SK-N-SH (cell line): ENCODE results near the gene B3GALNT1. TPM values are rescaled to one million over a fixed set of nuclear protein-coding genes. Genes with fewer than 3 reads are reported as not detected.

ENCODE experiments used
- CTCF ChIA-PET: fragments of 300-600, 350-600 bp; formaldehyde crosslinking; extraction: SDS; loops from one replicate; lab custom pipeline; 2021; lab: Yijun Ruan, JAX
- POLR2A ChIA-PET: fragments of 350-600 bp; sonication (Branson Sonifier 250); formaldehyde crosslinking; extraction: SDS; loops from one replicate; lab custom pipeline; 2020; ENCODE audit warnings: antibody characterized with exemption, inconsistent platforms; lab: Yijun Ruan, JAX
- DNase-seq: peaks from one replicate; pipeline ENCODE4 v3.0.0; 2012
- H2AFZ ChIP-seq: fragments of 200-600 bp; sonication (generic); 2 replicates; pipeline ENCODE4 v1.8.1; 2016; ENCODE audit warnings: antibody characterized with exemption, mild to moderate bottlenecking, low read depth
- H3F3A ChIP-seq: fragments of 200-600 bp; sonication (generic); replicated peaks from 2 replicates; pipeline ENCODE3; 2016; ENCODE audit warnings: antibody characterized with exemption, mild to moderate bottlenecking; ENCODE audit not compliant: insufficient read depth
- H3K27ac ChIP-seq, 2 experiments: fragments of 200-500 bp in 1 of 2; fragments of 200-600 bp in 1 of 2; sonication (Bioruptor generic) in 1 of 2; sonication (generic), shearing (Covaris generic) in 1 of 2; 2 replicates each; pipeline versions ENCODE4 v1.5.1 to v1.6.1; 2014 to 2016; ENCODE audit warnings: low read depth in 2 of 2, inconsistent platforms in 1 of 2, low read length in 1 of 2, mild to moderate bottlenecking in 1 of 2, mixed read lengths in 1 of 2
- H3K27me3 ChIP-seq: fragments of 200-600 bp; sonication (generic), shearing (Covaris generic); 2 replicates; pipeline ENCODE4 v1.6.1; 2016; ENCODE audit warnings: mixed run types; ENCODE audit not compliant: insufficient read depth
- H3K36me3 ChIP-seq, 2 experiments: fragments of 200-500 bp in 1 of 2; fragments of 200-600 bp in 1 of 2; sonication (Bioruptor generic) in 1 of 2; sonication (generic) in 1 of 2; replicated peaks in 1 of 2; 2 replicates each; pipeline versions ENCODE3 to v1.5.1; 2014 to 2016; ENCODE audit warnings: low read length in 1 of 2, mild to moderate bottlenecking in 1 of 2; ENCODE audit not compliant: insufficient read depth in 2 of 2, control insufficient read depth in 1 of 2
- H3K4me1 ChIP-seq, 2 experiments: fragments of 200-500 bp in 1 of 2; fragments of 200-600 bp in 1 of 2; sonication (Bioruptor generic) in 1 of 2; sonication (generic), shearing (Covaris generic) in 1 of 2; 2 replicates each; pipeline versions ENCODE4 v1.5.1 to v1.6.1; 2014 to 2016; ENCODE audit warnings: low read depth in 1 of 2, low read length in 1 of 2, mixed run types in 1 of 2; ENCODE audit not compliant: insufficient read depth in 2 of 2, control insufficient read depth in 1 of 2
- H3K4me2 ChIP-seq: fragments of 200-600 bp; sonication (generic), shearing (Covaris generic); 2 replicates; pipeline ENCODE4 v1.6.1; 2017; ENCODE audit warnings: mixed run types
- H3K4me3 ChIP-seq, 2 experiments: fragments of 200-500 bp in 1 of 2; fragments of 200-600 bp in 1 of 2; sonication (Bioruptor generic) in 1 of 2; sonication (generic), shearing (Covaris generic) in 1 of 2; 2 replicates each; pipeline versions ENCODE4 v1.5.1 to v1.8.1; 2014 to 2016; ENCODE audit warnings: low read depth in 2 of 2, inconsistent platforms in 1 of 2, low read length in 1 of 2, mild to moderate bottlenecking in 1 of 2, mixed read lengths in 1 of 2, moderate library complexity in 1 of 2
- H3K79me2 ChIP-seq: fragments of 200-600 bp; sonication (generic); 2 replicates; pipeline ENCODE4 v1.8.1; 2017; ENCODE audit warnings: mild to moderate bottlenecking; ENCODE audit not compliant: insufficient read depth
- H3K9ac ChIP-seq: fragments of 200-600 bp; sonication (generic); 2 replicates; pipeline ENCODE4 v1.6.1; 2017; ENCODE audit warnings: mixed run types
- H3K9me2 ChIP-seq: fragments of 200-600 bp; sonication (generic); 2 replicates; pipeline ENCODE4 v1.6.1; 2017; ENCODE audit warnings: mixed run types
- H3K9me3 ChIP-seq: fragments of 200-600 bp; sonication (generic); 2 replicates; pipeline ENCODE4 v1.6.1; 2017; ENCODE audit warnings: mixed run types, mild to moderate bottlenecking, moderate library complexity
- H4K20me1 ChIP-seq: fragments of 200-600 bp; sonication (generic); 2 replicates; pipeline ENCODE4 v1.6.1; 2017; ENCODE audit warnings: mild to moderate bottlenecking, mixed run types; ENCODE audit not compliant: insufficient read depth
- CTCF ChIP-seq: fragments of 200-600 bp; sonication (generic); IDR thresholded peaks from 2 replicates; pipeline ENCODE4 v1.6.1; 2017; ENCODE audit warnings: antibody characterized with exemption, mild to moderate bottlenecking, moderate library complexity
- ELF1 ChIP-seq: IDR thresholded peaks from 2 replicates; pipeline ENCODE4 v1.4.0; 2012
- EZH2phosphoT487 ChIP-seq: fragments of 200-600 bp; sonication (generic); IDR thresholded peaks from 2 replicates; pipeline ENCODE4 v1.6.1; 2017; ENCODE audit warnings: low read depth, mixed run types, mild to moderate bottlenecking, antibody characterized with exemption, moderate library complexity, borderline replicate concordance
- FOXJ3 ChIP-seq: sonication (generic); formaldehyde crosslinking; IDR thresholded peaks from 2 replicates; pipeline ENCODE4 v1.5.1; 2020; ENCODE audit warnings: mild to moderate bottlenecking, missing genetic modification reagents
- GABPA ChIP-seq: IDR thresholded peaks from 2 replicates; pipeline ENCODE4 v1.4.0; 2012; ENCODE audit warnings: low read depth, mild to moderate bottlenecking
- GATA2 ChIP-seq: sonication (generic); formaldehyde crosslinking; IDR thresholded peaks from 2 replicates; pipeline ENCODE4 v1.5.0; 2020; ENCODE audit warnings: mild to moderate bottlenecking, missing genetic modification reagents
- IRF3 ChIP-seq: fragments of 150-350 bp; IDR thresholded peaks from 2 replicates; pipeline ENCODE4 v1.6.1; 2016; ENCODE audit warnings: mild to moderate bottlenecking, low read depth, low read length
- JUND ChIP-seq: IDR thresholded peaks from 2 replicates; pipeline ENCODE4 v1.4.0; 2012
- MAX ChIP-seq: IDR thresholded peaks from 2 replicates; pipeline ENCODE4 v1.4.0; 2012; ENCODE audit warnings: low read depth
- MXI1 ChIP-seq: IDR thresholded peaks from 2 replicates; pipeline ENCODE4 v1.6.1; 2012; ENCODE audit warnings: mild to moderate bottlenecking, low read depth, low read length, improper control_type of control experiment
- PBX3 ChIP-seq: IDR thresholded peaks from 2 replicates; pipeline ENCODE4; 2012
- POLR2AphosphoS5 ChIP-seq: IDR thresholded peaks from 2 replicates; pipeline ENCODE4 v1.6.1; 2012; ENCODE audit warnings: low read depth, low read length
- RAD21 ChIP-seq: IDR thresholded peaks from 2 replicates; pipeline ENCODE4 v1.6.1; 2012; ENCODE audit warnings: mild to moderate bottlenecking, low read length
- RCOR1 ChIP-seq: fragments of 150-350 bp; IDR thresholded peaks from 2 replicates; pipeline ENCODE4 v1.6.1; 2017; ENCODE audit warnings: antibody characterized with exemption, low read length
- REST ChIP-seq: IDR thresholded peaks from 2 replicates; pipeline ENCODE4 v1.6.1; 2012; ENCODE audit warnings: mild to moderate bottlenecking, low read depth, low read length, moderate library complexity
- RFX5 ChIP-seq: IDR thresholded peaks from 2 replicates; pipeline ENCODE4 v1.6.1; 2012; ENCODE audit warnings: mild to moderate bottlenecking, improper control_type of control experiment, low read length
- SMC3 ChIP-seq: IDR thresholded peaks from 2 replicates; pipeline ENCODE4 v1.6.1; 2012; ENCODE audit warnings: low read depth, low read length, improper control_type of control experiment
- TAF1 ChIP-seq: IDR thresholded peaks from 2 replicates; pipeline ENCODE4 v1.6.1; 2012; ENCODE audit warnings: low read depth, mild to moderate bottlenecking, low read length, moderate library complexity, borderline replicate concordance
- USF1 ChIP-seq: IDR thresholded peaks from 2 replicates; pipeline ENCODE4 v1.4.0; 2012; ENCODE audit warnings: low read depth, borderline replicate concordance
- YY1 ChIP-seq: IDR thresholded peaks from 2 replicates; pipeline ENCODE4 v1.4.0; 2012; ENCODE audit warnings: low read depth, mild to moderate bottlenecking
- WGBS: methylation state at CpG from one replicate; pipeline ENCODE4 v1.1.6; 2017; ENCODE audit warnings: low lambda C conversion rate; 5-methylcytosine and 5-hydroxymethylcytosine counted together
- polyA plus RNA-seq, 3 experiments: library from polyadenylated mRNA; depleted of rRNA; stranded (reverse); fragments of >200 nt; gene quantifications; 2 replicates each; pipeline ENCODE4 v1.2.3, GENCODE V29; 2012

Gene B3GALNT1
- polyA plus RNA-seq, 1 of the 3 experiments (the other 2 are of a cell fraction) = 0.15 TPM

- no peak for DNase-seq
- TF ChIP-seq SMC3 = no peak
- TF ChIP-seq FOXJ3 (CRISPR knock-in tag) = no peak
- TF ChIP-seq POLR2AphosphoS5 = no peak
- no peak for TF ChIP-seq GATA2 (CRISPR knock-in tag)
- no peak for TF ChIP-seq MXI1
- TF ChIP-seq RCOR1 = no peak
- TF ChIP-seq ELF1 = no peak
- TF ChIP-seq CTCF = no peak
- TF ChIP-seq GABPA = no peak
- no peak for TF ChIP-seq JUND
- TF ChIP-seq RFX5 = no peak
- peaks cover 0 to 3% of the 10 kb centered on the region in 2 experiments; a peak in 1 of 4 replicates for H3K4me1 ChIP-seq
- POLR2A ChIA-PET = no interaction called here
- no peaks in the 10 kb centered on the region for H3K9me3 ChIP-seq
- no peaks in the 10 kb centered on the region for H3K36me3 ChIP-seq
- H3K27me3 ChIP-seq = peaks cover 7% of the 10 kb centered on the region; the same call in 1 of the 2 replicates
- no peaks in the 10 kb centered on the region for H3F3A ChIP-seq
- H3K4me3 ChIP-seq = no peak overlapping the region
- CTCF ChIA-PET = no interaction called here
- H4K20me1 ChIP-seq = no peaks in the 10 kb centered on the region
- 43% methylated on average over 1 of the region's 1 CpG for WGBS
- no peak overlapping the region for H3K4me2 ChIP-seq
- H3K27ac ChIP-seq = no peak overlapping the region
- no peak overlapping the region for H2AFZ ChIP-seq
- no peaks in the 10 kb centered on the region for H3K9me2 ChIP-seq
- no peak overlapping the region for H3K9ac ChIP-seq
- H3K79me2 ChIP-seq = no peaks in the 10 kb centered on the region
These were observed 3.7 kb upstream of the B3GALNT1 start for GRCh38 chr3:161108840-161109239.

- CTCF ChIA-PET = interaction anchor here (1.1 to 1.5 kb wide), 2 partner anchors 10 to 168 kb away, joined by 4 to 5 read pairs; no protein-coding TSS in a partner anchor
- Histone ChIP-seq H3K27me3 (peaks cover 7% of the 10 kb centered on the region; the same call in 1 of the 2 replicates), H2AFZ (no peak overlapping the region), H3K4me2 (no peak overlapping the region), H3K9me3 (no peaks in the 10 kb centered on the region), H4K20me1 (no peaks in the 10 kb centered on the region), H3K4me1 (peaks cover 0 to 3% of the 10 kb centered on the region in 2 experiments; a peak in 1 of 4 replicates), H3K27ac (no peak overlapping the region), H3K36me3 (no peaks in the 10 kb centered on the region), H3K9me2 (no peaks in the 10 kb centered on the region), H3F3A (no peaks in the 10 kb centered on the region), H3K4me3 (no peak overlapping the region), H3K79me2 (no peaks in the 10 kb centered on the region), H3K9ac (no peak overlapping the region)
- POLR2A ChIA-PET = no interaction called here
- no peak for DNase-seq
- TF ChIP-seq REST (no peak), YY1 (no peak), USF1 (no peak), IRF3 (no peak), FOXJ3 (CRISPR knock-in tag) (no peak), TAF1 (no peak), EZH2phosphoT487 (no peak), MAX (no peak), PBX3 (no peak), RAD21 (no peak), GATA2 (CRISPR knock-in tag) (no peak)
- WGBS = 73% methylated on average over 1 of the region's 1 CpG
These were observed 2.2 kb upstream of the B3GALNT1 start for GRCh38 chr3:161107311-161107710.
